KOPT-K1 (cell line): ENCODE measurements around the gene AK5.
"Not testable (repeated sequence)": the region's sequence is repeated elsewhere in the genome, so short reads cannot be mapped to it uniquely, and the experiment has no call there.

Experiments
- H3K27ac ChIP-seq: fragments of 200-600 bp; sonication (generic); 2 replicates; pipeline ENCODE4 v1.5.1; 2016; ENCODE audit warnings: antibody characterized with exemption, mild to moderate bottlenecking, low read depth, low read length; ENCODE audit not compliant: poor library complexity, severe bottlenecking
- H3K36me3 ChIP-seq: fragments of 200-600 bp; sonication (generic); 2 replicates; pipeline ENCODE4 v1.5.1; 2017; ENCODE audit warnings: antibody characterized with exemption, mild to moderate bottlenecking, low read length, moderate library complexity; ENCODE audit not compliant: insufficient read depth
- H3K9me3 ChIP-seq: fragments of 200-600 bp; sonication (generic); 2 replicates; pipeline ENCODE4 v1.5.1; 2017; ENCODE audit warnings: antibody characterized with exemption, low read length, mild to moderate bottlenecking; ENCODE audit not compliant: insufficient read depth, poor library complexity, severe bottlenecking

The AK5 gene

DNA sequence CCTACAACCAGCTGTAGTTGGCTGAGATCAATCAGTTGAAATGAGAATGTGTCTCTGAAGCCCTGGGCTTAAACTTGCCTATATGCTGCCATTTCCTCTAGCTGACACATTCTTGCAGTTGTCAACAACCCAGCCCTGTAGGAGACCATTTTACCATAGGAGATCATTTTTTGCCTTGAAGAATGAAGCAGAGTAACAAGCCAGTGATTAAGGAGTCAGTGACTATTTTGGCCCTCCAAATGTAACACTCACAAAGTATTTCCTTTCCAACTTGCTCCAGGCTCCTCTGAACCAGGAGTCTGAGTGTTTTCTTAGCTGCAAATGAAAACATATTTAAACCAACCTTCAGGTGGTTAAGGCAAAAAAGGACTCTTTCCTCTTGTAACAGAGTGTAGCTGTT lies 217.1 kb downstream of the AK5 start:
- H3K27ac ChIP-seq: no peak overlapping the region
- H3K36me3 ChIP-seq: no peaks in the 10 kb centered on the region
- H3K9me3 ChIP-seq: no peaks in the 10 kb centered on the region

DNA sequence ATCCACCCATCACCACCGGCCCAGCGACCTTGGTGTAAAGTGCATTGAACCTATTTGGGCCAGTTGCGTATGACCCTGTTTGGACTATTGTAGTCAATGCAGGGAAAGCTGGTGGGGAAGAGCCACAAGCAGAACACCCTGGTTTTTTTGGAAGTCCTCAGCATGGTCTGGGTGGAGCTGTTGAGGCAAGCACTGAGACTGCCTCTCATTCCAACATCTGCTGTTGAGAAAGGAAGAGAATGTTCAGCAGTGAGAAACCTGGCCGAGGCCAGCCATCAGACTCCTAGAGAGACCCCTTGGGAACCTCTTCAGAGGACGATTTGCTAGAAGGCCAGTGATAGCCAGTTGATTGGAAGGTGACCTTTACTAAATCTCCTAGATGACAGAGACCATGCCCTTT lies 217.6 kb downstream of the AK5 start:
- Histone ChIP-seq H3K27ac (no peak overlapping the region), H3K9me3 (no peaks in the 10 kb centered on the region), H3K36me3 (no peaks in the 10 kb centered on the region)

GRCh38 chr1:77504986-77505385 lies 223.2 kb downstream of the AK5 start:
- no peak overlapping the region for H3K27ac ChIP-seq
- no peaks in the 10 kb centered on the region for H3K9me3 ChIP-seq
- H3K36me3 ChIP-seq: no peaks in the 10 kb centered on the region

DNA sequence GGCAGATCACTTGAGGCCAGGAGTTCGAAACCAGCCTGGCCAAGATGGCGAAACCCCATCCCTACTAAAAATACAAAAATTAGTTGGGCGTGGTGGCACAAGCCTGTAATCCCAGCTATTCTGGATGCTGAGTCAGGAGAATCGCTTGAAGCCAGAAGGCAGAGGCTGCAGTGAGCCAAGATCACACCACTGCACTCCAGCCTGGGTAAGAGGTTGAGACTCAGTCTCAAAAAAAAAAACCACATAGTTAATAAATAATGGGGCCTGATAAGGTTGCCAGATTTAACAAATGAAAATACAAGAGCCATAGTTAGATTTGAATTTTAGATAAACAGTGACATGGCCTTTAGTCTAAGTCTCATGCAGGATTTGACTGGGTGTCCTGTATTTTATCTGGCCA lies 225.0 kb downstream of the AK5 start:
- Histone ChIP-seq H3K9me3 (no peaks in the 10 kb centered on the region), H3K27ac (no peak overlapping the region), H3K36me3 (no peaks in the 10 kb centered on the region)

DNA sequence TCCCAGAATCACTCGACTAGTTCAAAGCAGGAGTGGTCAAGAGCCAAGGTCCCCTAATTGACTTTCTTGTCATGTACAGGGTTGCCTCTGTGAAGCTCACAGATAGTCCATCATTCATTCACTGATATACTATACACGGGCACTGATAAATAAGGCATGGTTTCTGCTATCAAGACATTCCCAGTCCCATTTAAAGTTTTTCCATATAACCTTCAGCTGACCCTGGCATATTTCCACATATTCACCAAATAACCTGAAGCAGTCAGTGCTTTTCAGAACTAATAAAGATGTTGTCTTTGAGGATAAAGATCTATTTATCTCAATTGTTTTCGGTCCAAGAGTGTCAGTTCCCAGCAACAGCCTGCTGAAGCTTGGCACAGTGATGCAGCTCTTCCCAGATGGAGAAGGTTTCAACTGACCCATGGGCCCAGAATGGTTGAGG lies 227.3 kb downstream of the AK5 start:
- Histone ChIP-seq H3K27ac (no peak overlapping the region), H3K9me3 (no peaks in the 10 kb centered on the region), H3K36me3 (no peaks in the 10 kb centered on the region)

DNA sequence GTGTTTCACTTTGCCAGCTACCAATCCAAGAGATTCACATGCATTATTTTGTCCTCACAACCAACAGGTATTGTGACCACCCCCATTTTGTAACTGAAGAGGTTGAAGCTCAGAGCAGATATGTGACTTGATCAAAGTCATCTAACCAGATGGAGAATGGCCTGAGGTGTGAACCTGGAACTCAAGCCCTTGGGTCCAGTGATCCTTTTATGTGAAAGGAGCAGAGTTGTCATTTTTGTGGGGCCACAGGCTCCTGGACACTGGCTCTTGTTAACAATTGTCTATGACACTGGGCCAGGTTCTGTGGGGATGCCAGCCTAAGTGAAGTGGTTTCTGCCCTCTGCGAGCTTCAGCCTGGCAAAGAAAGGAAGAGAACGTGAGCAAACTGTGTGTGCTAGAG lies 228.1 kb downstream of the AK5 start:
- Histone ChIP-seq H3K36me3 (no peaks in the 10 kb centered on the region), H3K9me3 (no peaks in the 10 kb centered on the region), H3K27ac (no peak overlapping the region)

DNA sequence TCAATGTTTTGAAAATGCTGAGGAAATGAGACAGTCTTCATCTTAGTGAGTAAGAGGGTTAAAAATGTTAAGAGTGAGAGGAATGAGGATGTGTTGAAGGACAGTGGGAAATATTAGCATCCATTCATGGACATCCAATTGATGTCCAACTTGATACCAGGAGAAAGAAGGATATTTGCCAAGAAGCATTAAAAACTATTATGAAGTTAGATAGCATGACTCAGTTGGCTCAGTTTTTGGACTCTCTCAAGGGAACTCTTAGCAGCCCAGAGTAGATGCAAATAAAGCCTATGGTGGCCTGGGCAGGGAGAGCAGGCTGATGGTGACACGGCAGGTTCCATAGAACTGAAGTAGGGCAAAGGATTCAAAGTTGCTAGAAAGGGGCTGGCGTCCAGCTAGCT lies 229.6 kb downstream of the AK5 start:
- H3K27ac ChIP-seq: no peak overlapping the region
- H3K9me3 ChIP-seq: no peaks in the 10 kb centered on the region
- no peaks in the 10 kb centered on the region for H3K36me3 ChIP-seq

DNA sequence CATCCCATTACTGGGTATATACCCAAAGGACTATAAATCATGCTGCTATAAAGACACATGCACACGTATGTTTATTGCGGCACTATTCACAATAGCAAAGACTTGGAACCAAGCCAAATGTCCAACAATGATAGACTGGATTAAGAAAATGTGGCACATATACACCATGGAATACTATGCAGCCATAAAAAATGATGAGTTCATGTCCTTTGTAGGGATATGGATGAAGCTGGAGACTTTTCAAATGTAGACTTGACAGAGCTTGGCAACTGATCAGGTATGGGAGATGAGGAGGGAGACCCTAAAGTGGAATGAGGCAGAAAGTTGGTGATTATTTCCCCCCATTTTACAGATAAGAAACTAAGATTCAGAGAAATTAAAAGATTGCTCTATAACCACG lies 230.8 kb downstream of the AK5 start:
- H3K9me3 ChIP-seq, H3K36me3 ChIP-seq, H3K27ac ChIP-seq: not testable (repeated sequence)

GRCh38 chr1:77513839-77514763 lies 232.3 kb downstream of the AK5 start:
- H3K36me3 ChIP-seq: no peaks in the 10 kb centered on the region
- no peaks in the 10 kb centered on the region for H3K9me3 ChIP-seq
- H3K27ac ChIP-seq: no peak overlapping the region

DNA sequence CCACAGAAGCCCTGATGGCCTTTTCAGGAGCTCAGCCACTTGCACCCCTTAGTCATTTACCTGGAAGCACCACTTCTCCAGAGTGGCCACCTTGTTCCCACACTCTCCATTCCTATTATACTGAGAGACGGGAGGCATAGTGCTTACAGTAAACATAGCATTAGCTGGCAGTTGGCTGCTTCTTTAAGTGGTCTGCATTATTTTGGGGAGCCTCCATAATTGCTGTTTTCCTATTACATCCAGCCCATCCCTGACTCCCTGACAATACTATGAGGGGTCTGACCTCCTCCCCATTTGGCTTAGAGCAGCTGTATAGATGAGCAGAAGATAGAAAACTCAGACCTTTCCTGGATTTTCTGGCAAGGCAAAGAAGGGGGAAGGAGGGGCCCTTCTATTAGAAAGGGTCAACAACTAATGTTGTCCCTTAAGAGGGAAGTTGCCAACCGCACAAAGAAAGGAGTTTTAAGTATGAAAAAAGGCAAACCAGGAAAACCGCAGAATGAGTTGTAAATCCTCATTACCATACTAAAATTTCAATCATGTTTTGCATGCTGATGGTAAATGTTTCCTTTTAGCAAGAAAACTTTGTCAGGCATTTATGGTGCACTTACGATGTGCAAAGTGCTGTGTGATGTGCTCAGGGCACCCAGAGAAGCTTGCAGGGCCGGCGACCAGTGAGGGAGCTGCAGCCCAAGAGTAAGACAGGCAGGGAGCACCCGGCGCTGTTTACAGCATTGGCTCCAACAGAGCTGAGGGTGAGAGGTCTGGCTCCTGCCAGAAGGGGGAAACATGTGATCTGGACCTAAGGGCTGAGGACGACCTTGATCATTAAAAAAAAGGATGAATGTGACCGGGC lies 233.3 kb downstream of the AK5 start:
- no peaks in the 10 kb centered on the region for H3K36me3 ChIP-seq
- H3K9me3 ChIP-seq: no peaks in the 10 kb centered on the region
- no peak overlapping the region for H3K27ac ChIP-seq

DNA sequence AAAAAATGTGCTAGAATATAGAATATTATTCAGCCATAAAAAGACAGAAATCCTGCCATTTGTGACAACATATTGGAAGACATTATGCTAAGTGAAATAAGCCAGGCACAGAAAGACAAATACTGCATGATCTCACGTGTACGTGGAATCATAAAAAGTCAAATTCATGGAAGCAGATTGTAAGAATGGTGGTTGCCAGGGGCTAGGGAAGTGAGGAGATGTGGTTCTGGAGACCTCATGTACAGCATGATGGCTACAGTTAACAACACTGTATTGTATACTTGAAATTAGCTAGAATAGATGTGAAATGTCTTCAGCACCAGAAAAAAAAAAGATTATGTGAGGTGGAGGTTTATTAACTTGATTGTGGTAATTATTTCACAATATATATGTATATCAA lies 234.3 kb downstream of the AK5 start:
- H3K36me3 ChIP-seq: no peaks in the 10 kb centered on the region
- no peaks in the 10 kb centered on the region for H3K9me3 ChIP-seq
- no peak overlapping the region for H3K27ac ChIP-seq

- Histone ChIP-seq H3K27ac (no peak overlapping the region), H3K9me3 (peaks cover 3% of the 10 kb centered on the region), H3K36me3 (no peaks in the 10 kb centered on the region)
Observed at GRCh38 chr1:77524038-77524437, 242.2 kb downstream of the AK5 start.

GRCh38 chr1:77531149-77531548 lies 249.3 kb downstream of the AK5 start:
- not testable (repeated sequence) for H3K27ac ChIP-seq, H3K36me3 ChIP-seq, H3K9me3 ChIP-seq

DNA sequence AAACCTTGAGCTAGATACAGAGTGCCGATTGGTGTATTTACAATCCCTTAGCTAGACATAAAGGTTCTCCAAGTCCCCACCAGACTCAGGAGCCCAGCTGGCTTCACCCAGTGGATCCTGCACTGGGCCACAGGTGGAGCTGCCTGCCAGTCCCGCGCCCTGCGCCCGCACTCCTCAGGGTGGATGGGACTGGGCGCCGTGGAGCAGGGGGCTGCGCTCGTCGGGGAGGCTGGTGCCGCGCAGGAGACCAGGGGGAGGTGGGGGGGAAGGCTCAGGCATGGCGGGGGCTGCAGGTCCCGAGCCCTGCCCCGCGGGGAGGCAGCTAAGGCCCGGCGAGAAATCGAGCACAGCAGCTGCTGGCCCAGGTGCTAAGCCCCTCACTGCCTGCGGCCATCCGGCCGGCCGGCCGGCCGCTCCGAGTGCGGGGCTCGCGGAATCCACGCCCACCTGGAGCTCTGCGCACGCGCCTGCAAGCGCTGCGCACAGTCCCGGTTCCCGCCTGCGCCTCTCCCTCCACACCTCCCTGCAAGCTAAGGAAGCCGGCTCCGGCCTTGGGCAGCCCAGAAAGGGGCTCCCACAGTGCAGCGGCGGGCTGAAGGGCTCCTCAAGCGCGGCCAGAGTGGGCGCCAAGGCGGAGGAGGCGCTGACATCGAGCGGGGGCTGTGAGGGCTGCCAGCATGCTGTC lies 249.9 kb downstream of the AK5 start:
- H3K9me3 ChIP-seq, H3K36me3 ChIP-seq, H3K27ac ChIP-seq: not testable (repeated sequence)

DNA sequence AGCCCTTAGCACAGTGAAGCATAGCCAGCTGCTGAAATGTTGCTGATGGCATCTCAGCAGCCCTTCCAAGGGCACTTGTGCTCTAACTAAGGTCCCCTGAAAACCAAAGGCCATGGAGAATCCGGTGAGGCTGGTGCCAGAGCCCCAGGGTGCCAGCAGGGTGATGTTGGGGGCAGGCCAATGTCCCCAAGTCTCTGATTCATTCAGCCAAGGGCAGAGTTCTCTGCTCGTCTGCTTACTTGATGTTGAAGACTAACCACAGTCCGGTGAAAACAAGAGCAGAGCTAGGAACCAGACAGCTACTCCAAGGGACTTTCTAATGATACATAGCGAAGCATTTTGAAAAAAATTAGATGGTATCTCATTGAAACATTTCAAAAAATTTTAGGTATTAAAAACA lies 250.8 kb downstream of the AK5 start:
- no peaks in the 10 kb centered on the region for H3K9me3 ChIP-seq
- H3K36me3 ChIP-seq: no peaks in the 10 kb centered on the region
- no peak overlapping the region for H3K27ac ChIP-seq
